CD4-positive, alpha-beta T cell treated with Interleukin-15 for 1 hour (primary cell): ENCODE results near the gene VSTM4.

Experiments used
- DNase-seq: peaks from one replicate; pipeline ENCODE4 v3.0.0-alpha.2; 2020

Gene VSTM4

DNA sequence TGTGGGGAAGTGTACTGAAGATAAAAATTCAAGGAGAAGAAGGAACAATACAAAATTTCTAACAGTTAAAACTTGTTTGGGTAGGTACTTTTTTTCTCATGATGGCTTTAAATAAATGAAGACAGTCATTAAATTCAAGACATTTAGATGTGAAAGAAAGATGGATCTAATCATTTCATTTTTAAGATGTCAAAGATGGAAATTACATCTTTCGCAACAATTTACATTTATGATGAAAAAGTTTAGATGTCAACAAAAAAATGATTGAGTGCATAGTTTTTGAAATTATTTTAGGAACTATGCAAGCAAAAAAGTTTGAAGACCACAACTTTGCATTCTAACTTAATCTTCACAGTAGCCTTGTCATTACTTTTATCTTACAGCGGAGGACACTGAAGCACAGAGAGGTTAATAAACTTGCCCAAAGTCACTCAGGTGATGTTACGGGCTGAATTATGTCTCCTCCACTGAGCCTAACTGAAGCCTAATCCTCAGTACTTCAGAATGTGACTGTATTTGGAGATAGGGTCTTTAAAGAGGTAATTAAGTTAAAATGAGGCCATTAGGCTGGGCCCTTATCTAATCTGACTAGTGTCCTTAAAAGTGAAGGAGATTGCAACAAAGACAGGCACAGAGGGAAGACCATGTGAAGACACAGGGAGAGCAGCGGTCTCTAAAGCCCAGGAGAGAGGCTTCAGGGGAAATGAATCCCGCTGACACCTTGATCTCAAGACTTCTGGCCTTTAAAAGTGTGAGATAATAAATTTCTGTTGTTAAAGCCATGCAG lies 48.2 kb downstream of the VSTM4 start:
- DNase-seq = no peak

GRCh38 chr10:49062229-49062628 lies 53.1 kb downstream of the VSTM4 start:
- no peak for DNase-seq

GRCh38 chr10:49061667-49062066 lies 53.7 kb downstream of the VSTM4 start:
- no peak for DNase-seq

GRCh38 chr10:49058463-49059255 lies 56.7 kb downstream of the VSTM4 start:
- DNase-seq = no peak

- DNase-seq = no peak
Observed at GRCh38 chr10:49057231-49057880, 58.0 kb downstream of the VSTM4 start.

- no peak for DNase-seq
Observed at GRCh38 chr10:49056356-49056755, 59.0 kb downstream of the VSTM4 start.

GRCh38 chr10:49055221-49055849 lies 60.0 kb downstream of the VSTM4 start:
- no peak for DNase-seq

DNA sequence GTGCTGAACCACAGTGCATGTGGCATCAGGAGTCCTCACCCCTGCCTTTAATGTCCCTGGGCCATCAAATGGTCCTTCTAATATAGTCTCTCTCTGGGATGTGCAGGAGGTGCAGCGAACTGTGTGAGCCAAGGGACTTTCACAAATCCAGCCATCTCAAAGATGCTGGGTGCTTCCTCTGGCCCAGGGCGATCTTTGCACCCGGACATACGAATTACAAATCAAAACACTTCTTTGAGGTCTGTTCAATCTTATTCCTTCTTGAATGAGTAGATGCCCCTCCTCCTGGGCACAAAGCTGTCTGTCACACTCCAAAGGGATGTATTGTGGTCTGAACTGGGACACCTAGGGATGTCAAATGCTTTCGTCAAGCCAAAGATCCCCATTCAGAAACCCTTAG lies 60.6 kb downstream of the VSTM4 start:
- no peak for DNase-seq

DNA sequence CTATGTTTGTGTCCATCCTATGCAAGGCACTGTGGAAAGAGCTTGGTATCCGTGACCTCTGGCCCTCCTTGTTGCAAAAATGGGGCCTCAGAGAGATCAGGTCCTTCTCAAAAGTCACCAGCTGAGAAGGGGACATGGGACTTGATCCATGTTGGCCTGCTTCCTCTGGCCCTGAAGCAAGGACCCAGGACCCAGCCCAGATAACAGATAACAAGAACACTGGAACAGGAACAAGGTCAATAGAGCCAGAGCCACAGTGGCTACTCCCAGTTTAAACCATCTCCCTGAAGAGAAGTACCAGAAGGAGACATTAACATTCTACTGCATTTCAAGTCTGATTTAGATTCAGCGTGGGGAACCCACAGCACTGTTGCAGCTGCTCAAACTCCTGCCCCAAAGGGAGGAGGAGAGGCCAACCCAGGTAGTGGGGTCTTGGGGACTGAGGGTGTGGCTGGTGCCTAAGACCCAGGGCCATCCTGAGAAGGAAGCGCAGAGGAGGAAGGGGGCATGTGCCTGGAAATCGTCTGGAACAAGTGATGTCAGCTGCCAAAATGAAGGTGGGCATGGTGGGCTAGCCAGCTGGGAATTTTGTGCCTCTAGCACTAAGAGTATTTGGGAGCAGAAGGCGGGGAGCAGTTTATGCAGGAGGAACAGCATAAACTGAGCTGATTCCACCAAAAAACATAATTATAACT lies 61.2 kb downstream of the VSTM4 start:
- no peak for DNase-seq

DNA sequence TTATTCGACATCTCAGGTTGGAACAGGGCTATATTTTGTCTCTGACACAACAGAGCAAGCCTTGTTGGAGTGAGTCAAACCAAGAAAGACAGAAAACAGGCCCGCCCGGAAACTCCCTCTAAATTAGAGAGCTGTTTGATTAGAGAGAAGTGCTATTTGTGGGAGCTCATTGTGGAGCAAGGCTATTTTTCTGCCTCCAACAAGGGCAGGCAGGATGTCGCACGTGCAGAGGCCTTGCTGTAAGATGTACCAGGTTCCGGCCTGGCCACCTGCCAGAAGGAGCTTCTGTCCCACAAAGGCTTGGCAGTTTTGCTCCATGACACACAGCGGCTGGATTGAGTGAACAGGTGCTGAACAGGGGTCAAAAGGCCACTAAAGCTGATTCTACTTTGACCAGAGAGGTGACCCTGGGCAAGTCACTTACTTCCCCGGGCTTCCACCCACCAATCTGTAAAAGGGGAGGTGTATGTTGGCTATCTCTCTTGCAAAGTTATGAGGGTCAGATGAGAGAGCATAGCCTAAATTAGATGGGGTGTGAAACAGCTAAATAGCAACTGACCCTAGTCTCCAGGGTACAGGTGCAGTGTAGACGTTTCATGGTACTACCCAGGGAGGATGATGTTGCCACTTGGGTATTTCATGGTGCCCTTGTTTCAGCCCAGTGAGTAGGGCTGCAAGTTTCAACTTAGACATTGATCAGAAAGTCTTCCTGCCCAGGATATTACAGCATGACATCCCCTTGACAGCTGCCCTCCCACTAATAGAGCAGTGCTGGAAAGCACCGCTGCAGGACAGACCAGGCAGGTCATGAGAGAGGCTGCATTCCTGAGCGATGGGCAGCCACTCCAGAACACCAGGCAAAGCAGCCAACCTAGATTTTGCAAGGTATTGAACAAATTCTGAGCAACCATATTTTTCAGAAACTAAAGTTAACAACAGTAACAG lies 62.0 kb downstream of the VSTM4 start:
- DNase-seq = no peak

DNA sequence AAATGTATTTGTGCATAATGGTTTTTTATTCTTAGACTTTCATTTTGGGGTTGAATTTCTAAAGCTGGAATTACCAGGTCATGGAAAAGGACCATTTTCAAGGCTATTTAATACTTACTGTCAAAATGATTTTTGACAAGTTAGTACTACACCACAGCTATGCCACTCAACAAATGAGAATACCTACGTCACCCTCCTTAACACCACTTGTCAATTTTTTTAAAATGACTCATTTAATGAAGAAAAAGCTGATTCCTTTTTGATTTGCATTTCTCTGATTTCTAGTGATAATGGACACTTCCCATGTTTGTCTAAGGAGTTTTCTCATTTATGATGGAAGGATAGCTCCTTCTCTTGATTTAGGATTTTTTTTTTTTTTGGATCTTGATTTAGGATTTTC lies 63.3 kb downstream of the VSTM4 start:
- no peak for DNase-seq

DNA sequence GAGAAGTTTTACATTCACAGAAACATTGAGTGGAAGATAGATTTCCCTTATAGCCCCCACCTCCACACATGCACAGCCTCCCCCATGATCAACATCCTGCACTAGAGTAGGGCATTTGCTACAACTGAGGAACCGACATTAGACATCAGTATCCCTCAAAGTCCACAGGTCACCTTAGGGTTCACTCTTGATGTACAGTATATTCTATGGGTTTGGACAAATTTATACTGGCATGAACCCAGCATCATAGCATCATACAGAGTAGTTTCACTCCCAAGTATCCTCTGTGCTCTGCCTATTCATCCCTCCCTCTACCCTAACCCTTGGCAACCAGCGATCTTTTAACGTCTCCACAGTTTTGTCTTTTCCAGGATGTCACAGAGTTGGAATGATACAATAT lies 64.4 kb downstream of the VSTM4 start:
- DNase-seq = no peak

GRCh38 chr10:49050366-49050765 lies 65.0 kb downstream of the VSTM4 start:
- no peak for DNase-seq

GRCh38 chr10:49049660-49050059 lies 65.7 kb downstream of the VSTM4 start:
- no peak for DNase-seq

DNA sequence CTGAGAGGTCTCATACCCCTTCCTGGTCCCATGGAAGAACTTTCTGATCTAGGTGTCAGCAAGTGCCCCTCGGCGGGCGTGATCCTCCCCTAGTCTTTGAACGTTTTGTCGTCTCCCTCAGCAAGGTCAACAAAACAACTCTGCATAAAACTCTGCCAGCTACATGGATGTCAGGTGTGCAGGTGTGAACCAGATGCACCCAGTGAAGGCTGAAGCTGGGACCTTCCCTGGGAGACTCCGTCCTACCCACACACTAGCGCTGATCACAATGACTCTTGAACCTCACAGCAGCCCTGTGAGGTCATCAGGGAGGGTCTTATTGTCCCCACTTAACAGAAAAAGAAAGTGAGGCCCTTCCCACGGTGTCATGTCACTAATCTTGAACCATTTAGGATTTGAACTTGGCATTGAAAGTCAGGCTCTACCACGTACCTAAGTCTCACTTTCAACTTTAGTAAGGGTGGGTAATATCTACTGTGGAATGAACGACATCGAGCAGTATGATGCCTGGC lies 68.1 kb downstream of the VSTM4 start:
- no peak for DNase-seq

- DNase-seq = no peak
Observed at GRCh38 chr10:49044293-49045193, 70.8 kb downstream of the VSTM4 start.

GRCh38 chr10:49040601-49041000 lies 74.7 kb downstream of the VSTM4 start:
- no peak for DNase-seq

- DNase-seq = no peak
Observed at GRCh38 chr10:49039409-49039808, 75.9 kb downstream of the VSTM4 start.

DNA sequence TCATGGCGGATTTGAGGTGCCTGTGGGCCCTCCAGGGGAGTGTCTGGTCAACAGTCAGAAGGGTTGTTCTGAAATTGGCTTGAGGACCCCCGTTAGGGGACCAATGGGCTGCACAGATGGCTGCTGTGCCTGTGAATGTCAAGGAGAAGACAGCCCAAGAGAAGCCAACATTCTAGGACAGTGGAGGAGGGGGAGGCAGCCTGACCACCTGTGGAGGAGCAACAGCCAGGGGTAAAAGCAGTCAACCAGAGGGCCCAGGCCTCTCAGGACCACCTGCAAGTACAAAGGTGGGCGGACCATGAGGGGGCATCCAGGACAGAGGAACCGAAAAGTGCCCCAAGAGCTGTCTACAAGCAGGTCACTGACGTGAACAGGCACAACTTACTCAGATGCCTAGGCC lies 76.6 kb downstream of the VSTM4 start:
- DNase-seq = no peak

DNA sequence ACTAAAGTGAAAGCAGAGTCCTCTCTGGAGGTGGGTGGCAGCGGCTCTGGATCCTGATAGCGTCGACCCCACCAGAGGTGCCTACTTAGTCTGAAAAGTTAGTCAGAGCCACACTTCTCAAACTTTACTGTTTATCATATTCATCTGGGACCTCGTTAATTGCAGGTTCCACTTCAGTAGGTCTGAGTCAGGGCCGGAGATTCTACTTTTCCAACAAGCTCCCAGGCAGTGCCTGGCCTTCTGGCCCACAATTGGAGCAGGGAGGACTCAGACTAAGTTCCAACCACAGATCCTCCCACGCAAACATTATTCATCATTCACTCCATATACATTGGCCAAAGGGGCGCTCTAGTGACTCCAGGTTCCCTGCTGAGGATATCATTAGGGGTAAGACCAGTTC lies 78.1 kb downstream of the VSTM4 start:
- no peak for DNase-seq
